HEK293T (cell line): ENCODE measurements around the gene GOLGA1.
A peak's percentile ranks its signal among the peaks of the same experiment; 100 is the strongest.

Experiments
- CTCF ChIA-PET: fragments of 350-600 bp; formaldehyde crosslinking; extraction: SDS; loops from one replicate; lab custom pipeline; 2021; ENCODE audit warnings: antibody characterized with exemption, inconsistent platforms; lab: Yijun Ruan, JAX
- POLR2A ChIA-PET: fragments of 350-600 bp; formaldehyde crosslinking; extraction: SDS; loops from one replicate; lab custom pipeline; 2020; ENCODE audit warnings: antibody characterized with exemption, inconsistent platforms; lab: Yijun Ruan, JAX
- DNase-seq: peaks from one replicate; pipeline ENCODE4 v3.0.0; 2012; ENCODE audit warnings: mixed read lengths; ENCODE audit errors: extremely low spot score
- ARNT ChIP-seq: fragments of 450-650 bp; IDR thresholded peaks from 2 replicates; pipeline ENCODE4 v1.6.1; 2017; ENCODE audit warnings: mild to moderate bottlenecking
- BHLHE40 ChIP-seq: fragments of 450-650 bp; IDR thresholded peaks from 2 replicates; pipeline ENCODE4 v1.6.1; 2016; ENCODE audit warnings: mild to moderate bottlenecking, moderate library complexity, borderline replicate concordance
- CTBP1 ChIP-seq: fragments of 450-650 bp; IDR thresholded peaks from 2 replicates; pipeline ENCODE4 v1.6.1; 2016; ENCODE audit warnings: borderline replicate concordance
- ELF4 ChIP-seq: fragments of 450-650 bp; IDR thresholded peaks from 2 replicates; pipeline ENCODE4 v1.6.1; 2017; ENCODE audit warnings: antibody characterized with exemption
- FOXA1 ChIP-seq: fragments of 450-650 bp; IDR thresholded peaks from 2 replicates; pipeline ENCODE4 v1.6.1; 2016; ENCODE audit warnings: mild to moderate bottlenecking
- FOXK2 ChIP-seq: fragments of 450-650 bp; IDR thresholded peaks from 2 replicates; pipeline ENCODE4 v1.6.1; 2016; ENCODE audit warnings: mild to moderate bottlenecking
- FOXM1 ChIP-seq: fragments of 450-650 bp; IDR thresholded peaks from 2 replicates; pipeline ENCODE4 v1.6.1; 2017; ENCODE audit warnings: mild to moderate bottlenecking, borderline replicate concordance
- HDGF ChIP-seq: fragments of 450-650 bp; IDR thresholded peaks from 2 replicates; pipeline ENCODE4 v1.6.1; 2017; ENCODE audit warnings: antibody characterized with exemption, borderline replicate concordance
- L3MBTL2 ChIP-seq: fragments of 450-650 bp; conservative IDR thresholded peaks from 2 replicates; pipeline ENCODE4 v1.6.1; 2016; ENCODE audit warnings: mild to moderate bottlenecking
- LEF1 ChIP-seq: fragments of 450-650 bp; IDR thresholded peaks from 2 replicates; pipeline ENCODE4 v1.6.1; 2017; ENCODE audit warnings: mild to moderate bottlenecking, borderline replicate concordance
- NFRKB ChIP-seq: fragments of 450-650 bp; IDR thresholded peaks from 2 replicates; pipeline ENCODE4 v1.6.1; 2016; ENCODE audit warnings: mild to moderate bottlenecking, moderate library complexity
- PKNOX1 ChIP-seq: fragments of 450-650 bp; IDR thresholded peaks from 2 replicates; pipeline ENCODE4 v1.6.1; 2016
- SP1 ChIP-seq: fragments of 450-650 bp; IDR thresholded peaks from 2 replicates; pipeline ENCODE4 v1.6.1; 2017
- SUZ12 ChIP-seq: fragments of 450-650 bp; IDR thresholded peaks from 2 replicates; pipeline ENCODE4 v1.6.1; 2016; ENCODE audit warnings: mild to moderate bottlenecking
- TARDBP ChIP-seq: fragments of 450-650 bp; IDR thresholded peaks from 2 replicates; pipeline ENCODE4 v1.6.1; 2016
- ZNF384 ChIP-seq: fragments of 450-650 bp; IDR thresholded peaks from 2 replicates; pipeline ENCODE4 v1.6.1; 2016

Gene GOLGA1

GRCh38 chr9:124911766-124912165 lies 29.1 kb downstream of the GOLGA1 start:
- ChIA-PET POLR2A (no interaction called here), CTCF (no interaction called here)
- DNase-seq: no peak
- no peak for TF ChIP-seq ZNF384
- TF ChIP-seq ELF4: no peak
- TF ChIP-seq HDGF: no peak
- TF ChIP-seq SUZ12: no peak
- no peak for TF ChIP-seq SP1

DNA sequence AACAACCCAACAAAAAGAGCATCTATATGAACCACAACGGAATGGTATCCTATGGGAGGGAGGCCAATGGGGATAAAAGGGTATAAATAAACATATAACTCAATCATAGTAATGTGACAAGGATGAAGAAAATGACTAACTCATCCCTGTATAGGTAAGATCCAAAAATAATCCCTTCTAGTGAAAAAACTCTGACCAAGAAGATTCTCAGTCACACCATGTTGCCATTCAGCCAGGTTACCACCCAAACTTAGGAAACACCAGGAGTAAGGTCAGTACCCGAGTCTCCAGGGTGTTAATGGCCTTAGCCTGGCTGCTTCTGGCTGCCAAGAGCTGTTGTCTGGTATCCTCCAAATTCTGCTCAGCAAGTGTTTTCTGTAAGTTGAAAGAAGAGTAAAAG lies 32.8 kb downstream of the GOLGA1 start:
- TF ChIP-seq SUZ12: no peak
- TF ChIP-seq HDGF: no peak
- no peak for TF ChIP-seq ELF4
- no peak for TF ChIP-seq LEF1
- TF ChIP-seq FOXA1: no peak
- TF ChIP-seq NFRKB: no peak
- no peak for TF ChIP-seq TARDBP
- no peak for TF ChIP-seq BHLHE40
- TF ChIP-seq PKNOX1: no peak
- ChIA-PET CTCF (no interaction called here), POLR2A (no interaction called here)
- no peak for DNase-seq

GRCh38 chr9:124906966-124907365 lies 33.9 kb downstream of the GOLGA1 start:
- no peak for DNase-seq
- TF ChIP-seq CTBP1: no peak
- no peak for TF ChIP-seq BHLHE40
- TF ChIP-seq SUZ12: no peak
- no peak for TF ChIP-seq PKNOX1
- no peak for TF ChIP-seq ARNT
- TF ChIP-seq TARDBP: no peak
- no peak for TF ChIP-seq FOXA1
- no peak for TF ChIP-seq NFRKB
- TF ChIP-seq LEF1: no peak
- TF ChIP-seq SP1: no peak
- no peak for TF ChIP-seq L3MBTL2
- no peak for TF ChIP-seq HDGF
- TF ChIP-seq ZNF384: no peak
- no peak for TF ChIP-seq FOXK2
- no peak for TF ChIP-seq FOXM1
- no peak for TF ChIP-seq ELF4
- ChIA-PET POLR2A (no interaction called here), CTCF (no interaction called here)

- POLR2A ChIA-PET: no interaction called here
- TF ChIP-seq HDGF (no peak), NFRKB (no peak), FOXM1 (no peak), TARDBP (no peak)
- no peak for DNase-seq
- CTCF ChIA-PET: no interaction called here
Observed at GRCh38 chr9:124899845-124900244, 41.0 kb downstream of the GOLGA1 start.

DNA sequence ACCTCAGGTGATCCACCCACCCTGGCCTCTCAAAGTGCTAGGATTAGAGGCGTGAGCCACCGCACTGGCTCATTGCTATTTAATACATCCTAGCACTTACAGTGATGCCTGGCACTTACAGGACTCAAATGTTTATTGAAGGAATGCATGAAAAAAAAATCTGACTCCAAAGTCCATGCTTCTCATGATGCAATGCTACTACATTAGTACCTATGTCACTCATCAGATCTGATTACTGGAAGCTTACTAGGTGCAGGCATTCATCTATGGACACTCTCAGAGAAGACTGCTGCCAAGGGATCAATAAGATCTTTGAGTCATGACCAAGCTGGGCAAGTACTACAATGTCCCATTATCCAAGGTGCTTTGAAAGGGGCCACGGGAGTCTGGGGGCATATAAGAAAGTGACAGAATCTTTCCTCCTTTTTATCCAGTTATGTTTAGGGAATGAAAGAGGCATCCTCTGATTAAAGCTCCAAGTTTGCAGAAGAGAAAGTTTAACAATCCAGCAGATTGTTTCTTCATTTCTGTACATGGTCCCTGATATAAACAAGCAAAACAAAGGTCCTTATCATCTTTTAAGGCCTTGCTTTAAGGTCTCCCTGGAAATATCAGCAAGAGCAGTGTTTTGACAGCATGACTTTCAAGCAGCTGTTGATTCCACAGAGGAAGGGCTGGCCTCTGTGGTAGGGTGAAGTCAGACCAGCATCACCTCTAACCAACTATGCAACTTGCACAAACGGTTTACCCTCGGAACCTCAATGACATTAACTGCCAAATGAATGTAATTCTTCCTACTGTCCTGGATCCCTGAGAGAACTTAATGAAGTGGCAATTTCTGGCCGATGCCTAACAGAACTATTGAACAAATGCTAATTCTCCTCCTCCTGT lies 43.1 kb downstream of the GOLGA1 start:
- POLR2A ChIA-PET: interaction anchor here (0.7 kb wide), 1 partner anchor 343 kb away, joined by 3 read pairs; the partner anchor contains the start of gene HSPA5
- TF ChIP-seq PKNOX1: no peak
- TF ChIP-seq ARNT: no peak
- TF ChIP-seq ZNF384: no peak
- no peak for TF ChIP-seq CTBP1
- CTCF ChIA-PET: no interaction called here
- DNase-seq: no peak

DNA sequence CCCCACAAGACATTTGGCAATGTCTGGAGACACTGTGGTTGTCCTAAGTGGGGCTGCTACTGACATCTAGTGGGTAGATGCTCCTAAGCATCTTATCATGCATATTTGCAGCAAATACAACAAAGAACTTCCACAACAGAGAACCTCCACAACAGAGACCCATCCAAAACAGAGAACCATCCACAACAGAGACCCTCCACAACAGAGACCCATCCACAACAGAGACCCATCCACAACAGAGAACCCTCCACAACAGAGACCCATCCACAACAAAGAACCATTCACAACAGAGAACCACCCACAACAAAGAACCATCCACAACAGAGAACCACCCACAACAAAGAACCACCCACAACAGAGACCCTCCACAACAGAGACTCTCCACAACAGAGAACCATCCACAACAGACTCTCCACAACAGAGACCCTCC lies 46.1 kb downstream of the GOLGA1 start:
- peak; percentile 18 for DNase-seq
- POLR2A ChIA-PET: no interaction called here
- CTCF ChIA-PET: interaction anchor here (1.2 kb wide), 1 partner anchor 115 kb away, joined by 3 read pairs; no protein-coding TSS in a partner anchor
- no peak for TF ChIP-seq SP1
- TF ChIP-seq LEF1: no peak
- TF ChIP-seq ZNF384: no peak

GRCh38 chr9:124894035-124894740 lies 46.7 kb downstream of the GOLGA1 start:
- TF ChIP-seq PKNOX1: no peak
- DNase-seq: no peak
- CTCF ChIA-PET: interaction anchor here (1.2 kb wide), 1 partner anchor 115 kb away, joined by 3 read pairs; no protein-coding TSS in a partner anchor
- POLR2A ChIA-PET: no interaction called here
